ENCODE data around the gene PHF24. TPM values are rescaled to one million over a fixed set of nuclear protein-coding genes. Genes with fewer than 3 reads are reported as not detected.
A peak's percentile ranks its signal among the peaks of the same experiment; 100 is the strongest.

The PHF24 gene
- total and polyA plus RNA-seq, 2 donors from 2014 or later = 0.09 to 0.98 TPM

- DNase-seq (no peak), FAIRE-seq (no peak)
- Histone ChIP-seq H3K36me3 (ENCODE audit: control insufficient read depth in 2 of 3, insufficient read depth in 3 of 3, low read length in 3 of 3) (no peaks in the 10 kb centered on the region), H3K9ac (ENCODE audit: low read length in 3 of 3) (no peak overlapping the region), H3K9me3 (ENCODE audit: control insufficient read depth in 2 of 3, insufficient read depth in 1 of 3, low read length in 3 of 3) (no peaks in the 10 kb centered on the region), H3K4me3 (ENCODE audit: low read length in 3 of 3) (no peak overlapping the region), H3K27me3 (ENCODE audit: control insufficient read depth, insufficient read depth, low read length) (no peaks in the 10 kb centered on the region), H3K4me1 (ENCODE audit: control insufficient read depth in 2 of 3, insufficient read depth in 2 of 3, low read depth in 1 of 3, low read length in 3 of 3) (peaks cover 0 to 5% (median 4%) of the 10 kb centered on the region in 3 donors), H3K27ac (ENCODE audit: low read depth in 2 of 2, low read length in 2 of 2) (no peak overlapping the region)
- no peak for TF ChIP-seq CTCF (IDR thresholded peaks at IDR 0.05; ENCODE audit: borderline replicate concordance, extremely low read depth, insufficient read depth)
- intact Hi-C loops (cut with DNase I) = no loop called here
Observed at GRCh38 chr9:34983209-34983608, 25.1 kb downstream of the PHF24 start.

DNA sequence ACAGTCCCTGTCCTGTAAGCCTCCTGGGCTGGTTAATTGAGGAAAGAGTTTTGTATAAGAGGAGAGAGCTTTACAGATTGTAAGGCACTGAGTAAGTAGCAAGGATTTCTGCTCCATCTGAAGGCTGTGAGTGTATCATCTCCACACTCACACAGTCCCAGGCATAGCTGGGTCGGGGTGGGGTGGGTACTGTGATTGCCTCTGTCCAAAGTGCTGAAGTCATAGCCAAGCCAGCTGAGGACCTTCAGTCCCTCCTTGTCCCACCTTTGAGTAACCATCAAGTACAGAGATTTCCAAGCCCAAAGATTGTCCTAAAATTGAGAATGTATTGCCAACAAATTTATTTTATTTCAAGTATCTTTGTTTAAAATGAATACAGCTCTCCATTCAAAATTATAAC lies 26.0 kb downstream of the PHF24 start:
- peaks cover 0 to 5% (median 4%) of the 10 kb centered on the region in 3 donors for H3K4me1 ChIP-seq (ENCODE audit: control insufficient read depth in 2 of 3, insufficient read depth in 2 of 3, low read depth in 1 of 3, low read length in 3 of 3)
- no peak overlapping the region for H3K4me3 ChIP-seq (ENCODE audit: low read length in 3 of 3)
- no peaks in the 10 kb centered on the region for H3K27me3 ChIP-seq (ENCODE audit: control insufficient read depth, insufficient read depth, low read length)
- H3K36me3 ChIP-seq (ENCODE audit: control insufficient read depth in 2 of 3, insufficient read depth in 3 of 3, low read length in 3 of 3) = no peaks in the 10 kb centered on the region
- H3K9me3 ChIP-seq (ENCODE audit: control insufficient read depth in 2 of 3, insufficient read depth in 1 of 3, low read length in 3 of 3) = no peaks in the 10 kb centered on the region
- DNase-seq (peak in 4 of 5 donors; percentile 65 to 88 (median 84)), FAIRE-seq (no peak)
- intact Hi-C loops (cut with DNase I) = no loop called here
- H3K27ac ChIP-seq (ENCODE audit: low read depth in 2 of 2, low read length in 2 of 2) = no peak overlapping the region
- no peak for TF ChIP-seq CTCF (IDR thresholded peaks at IDR 0.05; ENCODE audit: borderline replicate concordance, extremely low read depth, insufficient read depth)
- no peak overlapping the region for H3K9ac ChIP-seq (ENCODE audit: low read length in 3 of 3)

- peaks cover 0 to 7% (median 5%) of the 10 kb centered on the region in 3 donors for H3K4me1 ChIP-seq (ENCODE audit: control insufficient read depth in 2 of 3, insufficient read depth in 2 of 3, low read depth in 1 of 3, low read length in 3 of 3)
- no peak overlapping the region for H3K4me3 ChIP-seq (ENCODE audit: low read length in 3 of 3)
- peak in 4 of 5 donors; percentile 66 to 80 (median 74) for DNase-seq
- H3K9me3 ChIP-seq (ENCODE audit: control insufficient read depth in 2 of 3, insufficient read depth in 1 of 3, low read length in 3 of 3) = no peaks in the 10 kb centered on the region
- H3K36me3 ChIP-seq (ENCODE audit: control insufficient read depth in 2 of 3, insufficient read depth in 3 of 3, low read length in 3 of 3) = no peaks in the 10 kb centered on the region
- no peak for FAIRE-seq
- intact Hi-C loops (cut with DNase I) = no loop called here
- no peak overlapping the region for H3K27ac ChIP-seq (ENCODE audit: low read depth in 2 of 2, low read length in 2 of 2)
- TF ChIP-seq CTCF (IDR thresholded peaks at IDR 0.05; ENCODE audit: borderline replicate concordance, extremely low read depth, insufficient read depth) = peak; percentile 83
- H3K27me3 ChIP-seq (ENCODE audit: control insufficient read depth, insufficient read depth, low read length) = no peaks in the 10 kb centered on the region
- H3K9ac ChIP-seq (ENCODE audit: low read length in 3 of 3) = no peak overlapping the region
Observed at GRCh38 chr9:34985311-34985899, 27.3 kb downstream of the PHF24 start.
